Activated CD4-positive, CD25-positive, alpha-beta regulatory T cell treated with anti-CD3 and anti-CD28 coated beads, Interleukin-2, amount 50 U/mL, for 16 hours (primary cell): Measurements from ENCODE around the gene BTBD1.

Experiments used
- DNase-seq: peaks from one replicate; pipeline ENCODE4 v3.0.0-alpha.2; 2020; ENCODE audit warnings: low read depth, low spot score

Gene BTBD1

DNA sequence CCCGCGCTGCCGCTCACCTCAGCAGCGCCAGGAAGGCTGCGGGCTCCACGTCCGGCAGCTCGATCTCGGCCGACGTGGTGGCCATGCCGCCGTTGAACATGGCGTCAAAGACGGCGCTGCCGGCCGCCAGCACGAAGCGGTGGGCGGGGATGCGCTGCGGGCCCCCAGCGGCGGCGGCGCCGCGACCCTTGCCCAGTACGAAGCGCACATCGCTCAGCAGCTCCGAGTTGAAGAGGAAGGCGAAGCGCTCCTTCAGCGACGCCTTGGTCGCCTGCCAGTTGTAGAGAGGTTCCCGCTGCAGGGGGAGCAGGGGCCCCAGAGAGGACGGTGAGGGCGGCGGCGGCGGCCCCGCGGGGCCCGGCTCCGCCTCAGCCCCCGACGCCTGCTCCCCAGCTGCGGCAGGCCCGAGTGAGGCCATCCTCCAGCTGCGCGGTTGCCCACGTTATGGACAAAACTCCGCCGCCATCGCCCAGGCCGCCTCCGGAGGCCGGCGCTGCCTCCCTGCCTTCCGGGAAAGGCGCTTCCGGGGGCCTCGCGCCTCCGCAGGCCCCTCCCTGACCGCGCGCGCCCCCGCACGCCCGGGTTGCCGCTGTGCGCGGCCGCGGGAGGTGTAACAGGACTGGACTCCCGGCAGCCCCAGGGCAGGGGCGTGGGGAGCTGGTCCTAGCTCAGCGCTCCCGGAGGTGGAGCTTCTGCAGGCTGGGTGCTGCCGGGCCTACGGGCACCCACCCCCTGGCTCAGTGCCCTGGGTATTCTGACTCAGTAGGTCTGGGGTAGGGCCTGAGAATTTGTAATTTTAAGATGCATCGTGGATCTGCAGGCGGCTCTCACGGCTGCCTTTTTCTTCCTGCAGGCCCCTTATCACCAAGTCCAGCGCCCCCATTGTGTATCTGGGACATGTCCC lies at the start of gene BTBD1:
BTBD1 (minus strand) TSS at position 519 of the 904 bp plus-strand sequence; CDS start at position 418, 101 bp downstream.
- peak; percentile 51 for DNase-seq

DNA sequence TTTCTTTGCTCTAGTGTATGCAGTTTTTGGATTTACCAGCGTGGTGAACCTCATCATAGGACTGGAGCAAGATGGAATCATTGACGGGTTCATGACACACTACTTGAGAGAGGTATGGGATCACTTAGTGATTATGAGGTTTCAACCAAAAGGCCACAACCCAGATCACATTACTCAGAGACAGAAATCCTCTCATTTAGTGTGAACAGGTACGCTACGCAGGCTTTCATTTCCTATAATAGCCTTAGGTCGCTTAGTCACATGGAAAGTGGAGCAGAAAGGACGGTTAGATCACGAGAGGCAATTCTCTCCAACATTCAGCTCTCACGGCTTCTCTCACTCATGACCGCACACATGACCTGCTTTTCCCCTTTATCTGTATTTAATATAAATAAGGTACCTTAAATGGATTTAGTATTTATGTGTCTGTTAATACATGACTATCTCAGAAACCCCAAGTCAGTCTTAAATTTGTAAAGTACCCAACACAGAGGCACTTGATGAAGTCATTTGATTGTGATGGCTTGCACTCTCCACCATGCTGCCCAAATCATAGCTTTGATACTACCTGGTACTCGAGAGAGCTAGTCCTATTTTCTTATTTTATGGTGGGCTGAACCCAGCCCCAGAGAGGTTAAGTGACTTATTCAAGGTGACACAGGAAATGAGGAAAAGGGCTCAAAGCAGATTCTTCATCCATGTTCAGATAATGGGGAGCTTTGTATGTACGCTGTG lies 48.9 kb upstream of the BTBD1 start:
- no peak for DNase-seq

DNA sequence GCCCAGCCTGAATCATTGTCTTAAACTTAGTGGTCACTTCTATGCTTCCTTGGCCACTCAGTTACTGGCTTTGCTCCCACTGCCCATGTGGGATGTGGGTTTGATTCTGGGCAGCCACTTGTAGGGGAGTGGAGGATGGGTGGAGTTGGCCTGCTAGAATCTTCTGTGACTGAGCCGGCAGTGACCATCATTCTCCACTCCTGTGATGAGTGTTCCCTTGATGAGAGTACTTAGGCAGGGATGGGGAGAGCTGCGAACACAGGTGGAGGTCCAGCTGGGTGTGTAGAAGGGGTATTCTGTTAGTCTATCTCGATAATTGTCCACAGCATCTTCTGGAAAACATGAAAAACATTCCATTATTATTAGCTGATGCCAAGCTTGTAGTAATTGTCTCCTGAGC lies 48.4 kb upstream of the BTBD1 start:
- DNase-seq, result no peak

DNA sequence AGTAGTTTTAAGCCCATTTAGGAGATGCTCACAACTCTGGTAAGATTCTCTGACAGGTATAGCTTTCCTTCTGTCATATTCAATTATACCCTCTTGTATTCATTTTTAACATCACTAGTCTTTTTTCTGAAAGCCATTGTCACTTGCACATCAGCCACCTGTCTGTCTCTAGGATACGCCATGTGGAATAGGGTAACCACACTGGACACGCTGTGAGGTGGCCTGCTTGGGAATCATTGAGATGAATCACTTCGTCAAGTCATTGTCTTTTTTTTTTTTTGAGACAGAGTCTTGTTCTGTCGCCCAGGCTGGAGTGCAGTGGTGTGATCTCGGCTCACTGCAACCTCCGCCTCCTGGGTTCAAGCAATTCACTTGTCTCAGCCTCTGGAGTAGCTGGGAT lies 47.8 kb upstream of the BTBD1 start:
- no peak for DNase-seq

DNA sequence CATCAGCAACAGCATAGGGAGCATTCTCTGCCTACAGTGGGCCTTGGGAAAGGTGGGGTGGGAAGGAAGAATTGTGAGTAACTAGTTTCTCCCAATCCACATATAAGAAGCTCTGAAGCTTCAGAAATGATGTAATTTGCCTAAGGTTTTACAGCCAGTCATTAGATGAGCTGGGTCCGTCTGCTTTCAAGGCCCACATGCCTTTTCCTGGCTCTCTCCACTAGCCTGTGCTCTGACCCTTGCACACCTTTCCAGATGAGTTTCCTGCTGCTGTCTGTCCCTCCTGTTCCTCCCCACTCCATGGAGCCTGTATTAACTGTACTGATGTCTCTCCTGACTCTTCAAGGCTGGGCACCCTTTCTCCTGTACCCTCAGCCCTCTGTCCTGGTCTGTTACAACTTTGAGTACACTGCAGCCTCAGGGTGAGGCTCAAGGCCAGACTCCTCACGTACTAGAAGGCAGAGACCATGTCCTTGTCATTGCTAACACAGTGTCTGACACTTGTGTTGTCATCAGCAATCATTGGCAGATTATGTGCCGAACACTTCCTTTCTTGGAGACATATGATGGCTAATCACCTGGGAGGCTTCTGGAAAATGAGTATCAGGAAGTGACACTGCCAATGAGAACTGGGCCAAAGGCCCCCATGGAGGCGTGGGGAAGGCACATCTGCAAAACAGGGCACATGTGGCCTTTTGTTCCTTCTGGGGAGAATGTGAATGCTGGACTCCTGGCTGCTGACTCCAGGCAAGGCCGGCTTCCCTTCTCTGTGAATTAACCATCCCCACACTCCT lies 47.0 kb upstream of the BTBD1 start:
- DNase-seq, result no peak

DNA sequence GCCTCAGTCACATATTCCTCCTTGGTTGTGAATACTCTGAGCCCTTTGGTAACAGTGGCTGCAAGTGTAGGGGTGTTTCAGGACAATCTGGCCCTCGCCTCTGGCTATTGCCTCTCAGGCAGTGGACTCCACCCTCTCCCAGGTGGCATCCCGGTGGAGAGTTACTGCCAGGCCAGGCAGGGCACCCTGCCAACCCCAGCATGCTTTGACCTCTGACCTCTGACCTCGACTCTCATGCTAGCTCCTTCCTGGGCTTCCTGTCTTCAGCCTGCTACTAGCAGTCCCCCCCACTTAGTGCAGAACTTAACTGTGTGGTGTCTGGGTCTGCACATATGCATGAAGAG lies 45.9 kb upstream of the BTBD1 start:
- DNase-seq, result no peak

DNA sequence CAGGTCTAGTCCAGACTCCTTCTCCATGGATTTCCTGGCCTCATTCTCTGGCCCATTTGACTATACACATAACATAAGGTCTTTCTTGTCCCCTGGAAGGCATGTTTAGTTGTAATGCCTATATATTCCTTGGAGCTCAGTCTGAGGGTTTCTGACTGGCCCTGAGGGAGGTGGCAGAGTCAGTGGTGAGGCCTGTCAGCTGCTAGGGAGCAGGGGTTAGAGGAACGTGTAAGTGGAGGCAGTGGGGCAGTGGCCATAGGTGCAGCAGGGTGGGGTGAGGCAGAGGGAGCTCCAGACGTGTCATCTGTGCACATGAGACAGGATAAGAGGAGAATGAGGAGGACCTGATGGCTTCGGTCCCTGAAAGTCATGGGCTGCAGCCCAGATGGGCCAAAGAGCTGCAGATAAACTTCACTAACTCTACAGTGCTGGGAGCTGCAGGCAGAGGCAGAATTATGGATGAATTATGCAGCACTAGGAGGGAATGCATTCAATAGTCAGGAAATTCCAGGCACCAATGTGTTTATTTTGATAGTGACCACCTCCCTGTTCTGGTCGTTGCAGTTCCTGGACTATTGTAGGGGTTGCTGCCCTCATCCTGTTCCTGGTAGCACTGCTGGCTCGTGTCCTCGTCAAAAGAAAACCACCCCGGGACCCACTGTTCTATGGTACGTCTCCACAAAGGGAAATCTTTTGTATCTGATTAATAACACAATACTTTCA lies 45.3 kb upstream of the BTBD1 start:
- DNase-seq, result no peak

DNA sequence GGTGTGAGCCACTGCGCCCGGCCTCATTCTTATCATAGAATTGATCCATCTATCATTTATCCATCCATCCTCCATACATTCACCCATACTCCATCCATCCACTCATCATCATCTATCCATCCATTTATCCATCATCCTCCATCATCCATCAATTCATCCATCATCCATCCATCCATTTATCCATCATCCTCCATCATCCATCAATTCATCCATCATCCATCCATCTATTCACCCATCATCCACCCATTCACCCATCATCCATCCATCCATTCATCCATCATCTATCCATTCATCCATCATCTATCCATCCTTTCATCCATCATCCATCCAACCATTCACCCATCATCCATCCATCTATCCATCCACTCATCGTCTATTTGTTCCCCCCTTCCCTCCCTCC lies 44.1 kb upstream of the BTBD1 start:
- DNase-seq, result no peak

DNA sequence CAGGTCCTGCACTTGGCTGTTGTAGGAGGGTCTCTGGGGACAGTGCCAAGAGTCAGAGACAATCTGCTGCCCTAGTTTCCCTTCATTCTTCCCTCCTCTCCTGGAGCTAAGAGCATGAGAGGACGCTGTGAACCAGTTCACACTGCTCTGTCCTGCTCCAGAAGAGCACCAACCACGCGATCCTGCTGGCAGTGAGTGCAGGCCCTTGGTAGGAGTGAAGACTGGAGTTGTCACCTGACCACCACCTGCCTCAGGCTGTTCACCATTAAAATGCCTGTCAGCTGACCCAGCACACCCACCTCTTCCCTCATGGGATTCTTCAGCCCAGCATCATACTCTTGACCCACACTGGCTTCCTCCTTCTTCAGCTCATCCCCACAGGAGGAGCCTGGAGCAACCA lies 43.3 kb upstream of the BTBD1 start:
- no peak for DNase-seq

DNA sequence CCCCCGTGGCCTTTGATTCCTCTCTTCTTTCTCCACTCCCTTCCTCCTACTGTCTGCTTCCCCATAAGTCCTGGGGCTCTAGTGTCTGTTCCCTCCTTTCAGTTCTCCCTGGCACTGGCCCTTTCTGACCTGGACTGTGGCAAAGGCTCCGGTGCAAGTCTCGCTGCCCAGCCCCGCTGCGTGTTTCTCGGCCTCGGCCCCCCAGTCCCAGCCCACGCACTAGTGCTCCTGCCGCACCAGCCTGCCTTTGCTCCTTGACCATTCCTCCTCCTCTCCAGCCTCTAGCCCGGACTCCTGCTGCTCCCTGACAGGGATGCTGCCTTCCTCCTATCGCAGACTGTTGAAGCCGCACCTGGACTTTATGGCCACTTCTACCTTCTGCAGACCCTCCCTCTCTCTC lies 42.5 kb upstream of the BTBD1 start:
- DNase-seq, result no peak

DNA sequence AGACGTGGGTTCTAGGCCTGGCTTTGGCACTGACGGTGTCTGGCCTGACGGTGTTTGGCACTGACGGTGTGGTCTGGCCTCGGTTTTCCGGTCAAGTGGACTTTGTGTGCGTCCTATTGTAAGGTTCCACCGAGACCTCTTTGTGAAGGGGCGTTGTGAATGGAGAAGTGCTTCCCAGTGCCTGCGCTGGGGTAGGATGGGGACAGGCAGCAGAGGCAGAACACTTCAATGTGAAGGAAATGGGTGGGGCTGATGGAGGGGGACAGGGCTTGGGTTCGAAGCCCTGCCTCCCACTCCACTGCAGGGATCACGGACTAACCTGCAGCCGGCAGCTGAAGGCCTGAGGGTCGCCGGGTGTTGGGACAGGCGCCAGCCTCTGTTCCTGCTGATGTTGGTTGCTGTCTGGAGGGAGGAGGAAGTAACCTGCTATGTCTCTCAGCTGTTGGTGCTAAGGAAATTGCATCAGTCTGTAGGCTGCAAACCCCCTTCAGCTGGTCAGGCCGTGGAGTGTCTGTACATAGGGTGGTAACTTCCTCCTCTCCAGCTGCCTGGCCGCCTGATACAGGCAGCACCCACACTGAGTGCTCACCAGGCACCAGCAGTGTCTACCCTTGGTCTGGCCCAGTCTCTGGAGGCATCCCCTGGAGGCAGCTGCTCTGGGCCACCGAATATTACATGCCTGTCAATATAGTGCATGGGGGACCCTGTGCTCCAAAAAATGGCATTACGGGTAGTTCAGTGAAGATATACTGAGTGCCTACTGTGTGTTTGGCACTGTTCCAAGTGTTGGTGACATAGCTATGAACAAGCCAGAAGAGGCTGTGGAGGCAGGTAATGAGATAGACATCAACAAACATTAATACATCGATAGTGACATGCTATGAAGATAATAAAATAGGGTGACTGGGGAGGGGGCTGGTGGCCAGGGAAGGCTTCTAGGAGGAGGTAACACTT lies 41.5 kb upstream of the BTBD1 start:
- no peak for DNase-seq

DNA sequence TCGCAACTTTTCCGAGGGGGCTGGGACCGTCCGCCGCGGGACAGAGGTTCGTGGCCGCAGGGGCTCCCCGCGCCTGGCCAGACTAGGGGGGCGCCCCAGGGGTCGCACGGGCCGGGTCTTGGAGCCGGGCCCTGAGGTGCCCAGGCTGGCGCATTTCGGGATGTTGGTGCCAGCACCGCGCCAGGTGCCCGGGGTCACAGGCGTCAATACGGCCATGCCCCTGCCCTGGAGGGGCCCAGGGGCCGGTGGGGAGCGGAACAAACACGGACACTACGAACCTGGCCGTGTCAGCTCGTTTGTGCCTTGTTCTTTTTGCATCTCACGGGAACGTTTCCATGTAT lies 40.8 kb upstream of the BTBD1 start:
- DNase-seq, result no peak

DNA sequence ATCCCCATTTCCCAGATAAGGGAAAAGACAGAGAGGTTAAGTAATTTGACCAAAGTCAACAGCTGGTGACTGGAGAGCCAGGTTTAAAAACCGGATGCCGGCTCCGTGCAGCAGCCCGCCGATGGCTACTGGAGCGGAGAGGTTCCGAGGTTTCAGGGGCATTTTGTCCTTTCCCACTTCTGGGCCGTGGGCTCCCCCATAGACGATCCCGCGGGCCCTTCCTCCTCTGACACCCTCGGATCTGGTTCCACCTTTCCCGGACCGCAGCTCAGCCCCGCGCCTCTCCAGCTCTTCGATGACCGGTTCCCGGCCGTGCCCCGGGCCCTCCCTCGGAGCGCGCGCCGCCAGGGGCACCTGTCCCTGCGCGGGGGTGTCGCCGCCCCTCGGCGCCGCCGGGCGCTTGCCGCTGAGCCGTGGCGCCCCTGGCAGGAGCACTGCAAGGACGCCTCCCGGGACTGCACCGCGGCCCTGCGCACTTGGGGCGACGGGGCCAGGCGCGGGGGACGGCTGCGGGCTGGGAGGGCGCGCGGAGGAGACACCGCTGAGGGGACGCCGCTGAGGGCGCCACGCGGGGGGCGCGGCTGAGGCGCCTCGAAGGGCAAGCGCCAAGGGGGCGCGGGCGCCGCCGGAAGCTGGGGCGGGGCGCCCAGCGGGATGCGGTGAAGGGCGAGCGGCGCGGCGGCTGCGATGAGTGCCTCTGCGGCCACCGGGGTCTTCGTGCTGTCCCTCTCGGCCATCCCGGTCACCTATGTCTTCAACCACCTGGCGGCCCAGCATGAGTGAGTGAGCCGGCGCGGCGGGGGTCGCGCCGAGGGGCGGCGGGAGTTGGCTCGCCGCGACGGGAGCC lies 40.2 kb upstream of the BTBD1 start, which contains the start of gene TM6SF1:
TM6SF1 (plus strand) TSS at position 652 of the 847 bp plus-strand sequence; CDS start at position 688, 36 bp downstream.
- DNase-seq, result no peak

DNA sequence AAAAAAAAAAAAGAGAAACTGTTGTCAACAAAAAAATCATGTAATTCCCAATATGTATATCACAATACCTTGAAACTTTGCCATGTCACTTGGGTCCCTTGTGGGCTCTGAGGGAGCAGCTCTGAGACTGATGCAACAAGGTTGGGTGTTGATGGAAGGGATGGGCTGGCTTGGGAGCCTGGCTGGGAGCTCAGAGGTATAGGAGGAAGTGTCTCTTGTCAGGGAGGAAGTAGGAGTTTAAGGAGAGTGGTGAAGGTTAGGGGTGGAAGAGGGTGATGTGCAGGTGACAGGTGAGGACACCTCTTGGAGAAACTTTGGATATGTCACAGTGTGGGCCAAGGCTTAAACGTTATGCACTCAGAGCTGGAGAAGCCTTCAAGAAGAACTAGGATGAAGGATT lies 38.4 kb upstream of the BTBD1 start:
- DNase-seq, result no peak

DNA sequence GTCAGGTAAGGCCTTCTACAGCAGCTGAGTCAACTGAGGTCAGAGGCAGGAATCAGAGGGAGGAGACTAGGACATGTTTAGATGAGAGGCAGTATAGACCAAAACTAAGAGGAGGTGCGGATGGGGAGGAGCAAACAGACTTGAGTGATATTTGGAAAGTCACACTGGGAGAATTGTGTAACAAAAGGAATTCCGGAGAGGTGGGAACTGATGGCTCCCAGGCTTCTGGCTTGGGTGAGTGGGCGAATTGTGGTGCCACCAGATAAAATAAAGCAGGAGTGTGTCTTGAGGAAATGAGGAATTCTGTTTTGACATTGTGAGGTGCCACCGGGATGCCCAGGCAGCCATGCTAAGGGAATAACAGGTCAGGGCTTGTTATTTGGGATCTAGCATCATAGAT lies 37.1 kb upstream of the BTBD1 start:
- DNase-seq, result no peak

DNA sequence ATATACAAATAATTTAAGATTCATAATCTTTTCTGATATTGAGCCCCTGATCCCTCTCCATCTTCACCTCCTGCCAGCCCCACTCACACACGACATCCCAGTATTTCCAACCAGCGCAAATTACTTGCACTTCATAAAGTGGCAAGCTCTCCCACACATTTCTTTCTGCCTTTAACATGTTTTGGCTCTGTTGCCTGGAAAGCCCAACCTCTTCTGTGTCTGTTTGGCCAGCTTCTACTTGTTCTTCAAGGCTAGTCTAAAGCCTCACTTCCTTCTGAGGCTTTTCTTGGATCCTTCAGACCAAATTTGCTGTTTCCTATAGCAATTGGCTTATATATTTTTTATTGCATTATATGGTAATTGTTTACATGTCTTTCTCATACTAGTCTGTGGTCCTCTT lies 35.3 kb upstream of the BTBD1 start:
- DNase-seq, result no peak

DNA sequence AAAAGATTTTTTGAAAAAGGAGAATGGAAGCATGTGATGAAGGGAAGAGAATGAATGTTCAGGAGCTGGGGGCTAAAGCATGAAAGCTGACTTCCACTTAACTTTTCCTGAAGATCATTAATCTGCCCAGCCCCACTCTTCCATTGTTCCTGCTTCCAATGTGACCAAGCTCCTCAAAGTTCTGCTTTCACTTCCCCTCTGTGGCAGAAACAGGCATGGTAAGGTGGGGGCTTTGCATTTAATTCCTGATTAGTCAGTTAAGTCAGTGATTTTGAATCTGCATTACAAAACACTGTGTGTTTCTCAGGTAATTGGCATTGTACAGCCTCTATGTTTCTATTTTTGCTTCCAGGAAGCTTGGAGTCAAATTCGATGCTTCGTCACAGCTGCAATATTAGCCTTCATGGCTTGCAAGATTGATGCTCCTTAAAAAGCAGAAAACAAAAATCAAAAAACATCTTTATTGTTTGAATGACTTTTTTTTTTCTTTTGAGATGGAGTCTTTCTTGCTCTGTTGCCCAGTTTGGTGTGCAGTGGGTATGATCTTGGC lies 33.1 kb upstream of the BTBD1 start:
- no peak for DNase-seq

DNA sequence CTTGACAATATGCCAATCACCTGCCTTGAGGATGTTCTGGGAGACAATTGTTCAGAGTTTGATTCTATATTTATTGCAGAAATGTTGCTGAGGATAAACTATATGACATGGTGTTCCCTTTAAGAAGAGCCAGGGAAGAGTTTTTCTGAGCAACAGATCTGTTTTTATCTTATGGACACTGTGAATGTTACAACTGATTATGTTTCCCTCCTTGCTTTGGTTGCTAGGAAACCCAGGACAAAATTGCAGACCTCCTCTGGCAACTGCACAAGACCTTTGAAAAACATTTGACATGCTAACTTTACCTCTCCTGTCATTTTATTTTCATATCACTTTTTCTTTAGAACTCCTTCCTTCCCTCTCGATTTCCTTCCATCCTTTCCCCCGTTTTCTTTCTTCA lies 32.2 kb upstream of the BTBD1 start:
- DNase-seq, result no peak

DNA sequence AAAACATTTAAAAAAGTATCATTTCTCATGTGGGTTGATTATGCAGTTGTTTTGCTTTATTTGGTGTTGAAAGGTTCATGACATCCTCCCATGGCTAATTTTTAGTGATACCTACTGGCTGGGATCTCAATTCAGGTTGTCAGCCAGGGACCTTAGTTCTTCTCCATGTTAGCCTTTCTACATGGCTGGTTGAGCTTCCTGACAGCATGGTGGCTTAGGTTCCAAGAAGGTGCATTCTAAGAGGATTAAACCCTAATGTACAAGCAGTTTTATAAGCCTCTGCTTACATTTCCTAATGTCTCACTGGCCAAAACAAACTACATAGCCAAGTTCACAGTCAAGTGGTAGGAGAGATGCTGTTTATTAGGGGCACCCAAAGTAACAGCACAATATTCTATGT lies 31.0 kb upstream of the BTBD1 start:
- no peak for DNase-seq
